ENCODE data around the gene MALSU1.

The MALSU1 gene

DNA sequence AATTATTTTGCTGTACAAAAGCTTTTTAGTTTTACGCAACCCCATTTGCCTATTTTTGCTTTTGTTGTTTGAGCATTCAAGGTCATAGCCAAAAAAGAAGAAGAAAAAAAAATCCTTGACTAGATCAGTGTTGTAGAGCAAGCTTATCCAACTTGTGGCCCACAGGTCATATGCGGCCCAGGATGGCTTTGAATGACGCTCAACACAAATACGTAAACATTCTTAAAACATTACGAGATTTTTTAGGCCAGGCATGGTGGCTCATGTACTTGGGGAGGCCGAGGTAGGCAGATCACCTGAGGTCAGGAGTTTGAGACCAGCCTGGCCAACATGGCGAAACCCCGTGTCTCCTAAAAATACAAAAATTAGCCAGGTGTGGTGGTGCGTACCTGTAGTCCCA lies 8.1 kb upstream of the MALSU1 start:
- Histone ChIP-seq H3K27ac (ENCODE audit: low read depth, low read length) (no peak overlapping the region), H3K4me1 (ENCODE audit: control insufficient read depth, low read depth, low read length) (no peaks in the 10 kb centered on the region)
- no CpG with 5 or more reads among the region's 9 CpGs for WGBS (ENCODE audit: extremely low coverage, insufficient coverage, low lambda C conversion rate)

DNA sequence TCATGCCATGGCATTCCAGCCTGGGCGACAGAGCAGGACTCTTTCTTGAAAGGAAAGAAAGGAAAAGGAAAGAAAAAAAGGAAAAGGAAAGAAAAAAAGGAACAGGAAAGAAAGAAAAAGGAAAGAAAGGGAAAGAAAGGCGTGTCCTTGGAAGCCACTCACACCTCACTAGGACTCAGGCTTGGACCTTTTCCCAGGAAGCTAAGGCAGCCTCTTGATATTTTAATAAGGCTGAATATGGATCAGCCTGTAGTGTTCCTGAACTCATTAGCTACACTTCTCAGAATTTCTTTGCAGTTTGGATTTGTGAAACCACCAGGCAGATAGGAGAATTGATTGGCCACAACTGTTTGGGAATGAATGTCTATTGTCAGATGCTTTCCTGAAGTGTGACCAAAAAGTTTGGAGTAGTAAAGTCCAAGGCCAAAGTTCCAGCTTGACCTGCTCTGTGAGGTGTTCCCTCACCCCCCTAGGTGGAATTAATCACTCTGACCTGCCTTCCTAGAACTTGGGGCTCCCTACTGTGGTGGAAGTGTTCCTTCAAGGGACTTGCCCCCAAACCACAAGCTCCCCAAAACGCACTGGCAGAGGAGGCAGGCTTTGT lies 7.1 kb upstream of the MALSU1 start:
- DNase-seq: no peak
- no peak overlapping the region for H3K27ac ChIP-seq (ENCODE audit: low read depth, low read length)

More for the DNA sequence above, 8.1 kb upstream of the MALSU1 start:
- H3K27me3 ChIP-seq (ENCODE audit: insufficient read depth, low read length, poor library complexity): no peaks in the 10 kb centered on the region
- no peak overlapping the region for H2AK5ac ChIP-seq (ENCODE audit: low read length)
- H3K18ac ChIP-seq (ENCODE audit: low read length): no peak overlapping the region
- no peak for DNase-seq
- no peak overlapping the region for H3K23ac ChIP-seq (ENCODE audit: low read length)
- H3K79me2 ChIP-seq (ENCODE audit: control insufficient read depth, insufficient read depth, low read length): no peaks in the 10 kb centered on the region
- H3K56ac ChIP-seq (ENCODE audit: low read length): no peak overlapping the region
- no peak overlapping the region for H2BK120ac ChIP-seq (ENCODE audit: low read depth, low read length)
- H4K8ac ChIP-seq (ENCODE audit: low read depth, low read length): no peak overlapping the region
- H3K4me2 ChIP-seq (ENCODE audit: low read length): no peak overlapping the region
- no peak overlapping the region for H3K4ac ChIP-seq (ENCODE audit: low read depth, low read length)
- H3K4me3 ChIP-seq (ENCODE audit: low read length): no peak overlapping the region
- no peak overlapping the region for H2BK5ac ChIP-seq (ENCODE audit: low read length)
- no peaks in the 10 kb centered on the region for H3K79me1 ChIP-seq (ENCODE audit: low read length)
- no peak overlapping the region for H4K5ac ChIP-seq (ENCODE audit: low read length)
- H2BK15ac ChIP-seq (replicated peaks; ENCODE audit: low read depth): no peak overlapping the region
- no peaks in the 10 kb centered on the region for H3K36me3 ChIP-seq (ENCODE audit: control insufficient read depth, insufficient read depth, low read length)
- no peak overlapping the region for H3K9ac ChIP-seq (ENCODE audit: low read length)

DNA sequence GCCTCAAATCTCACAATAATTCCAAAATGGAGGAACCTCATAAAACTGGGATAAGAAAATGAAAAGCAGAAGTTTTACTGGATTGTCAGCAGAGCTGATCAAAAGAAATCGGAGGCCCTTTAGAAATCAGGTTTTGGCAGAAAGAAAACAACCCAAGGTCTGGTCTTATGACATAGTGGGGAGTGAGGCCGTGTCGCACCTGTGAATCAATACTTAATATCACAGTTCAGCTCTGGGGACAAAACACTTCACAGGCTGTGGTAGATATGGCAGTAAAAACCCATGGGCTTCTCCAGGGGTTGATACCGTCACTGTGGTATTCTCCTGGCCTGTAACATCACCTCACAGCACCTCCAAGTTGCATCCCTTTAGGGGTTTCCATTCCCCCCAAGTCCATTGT lies 6.5 kb upstream of the MALSU1 start:
- H3K36me3 ChIP-seq (ENCODE audit: control insufficient read depth, insufficient read depth, low read length): no peaks in the 10 kb centered on the region
- no peak overlapping the region for H3K4me3 ChIP-seq (ENCODE audit: low read length)
- no peak overlapping the region for H2BK15ac ChIP-seq (replicated peaks; ENCODE audit: low read depth)
- H2AK5ac ChIP-seq (ENCODE audit: low read length): no peak overlapping the region
- H2BK120ac ChIP-seq (ENCODE audit: low read depth, low read length): no peak overlapping the region
- H3K9ac ChIP-seq (ENCODE audit: low read length): no peak overlapping the region
- no peak overlapping the region for H3K18ac ChIP-seq (ENCODE audit: low read length)
- H3K56ac ChIP-seq (ENCODE audit: low read length): no peak overlapping the region
- H3K79me1 ChIP-seq (ENCODE audit: low read length): no peaks in the 10 kb centered on the region
- H2BK5ac ChIP-seq (ENCODE audit: low read length): no peak overlapping the region
- H3K23ac ChIP-seq (ENCODE audit: low read length): no peak overlapping the region
- H3K27ac ChIP-seq (ENCODE audit: low read depth, low read length): no peak overlapping the region
- no peak overlapping the region for H4K8ac ChIP-seq (ENCODE audit: low read depth, low read length)
- H3K27me3 ChIP-seq (ENCODE audit: insufficient read depth, low read length, poor library complexity): no peaks in the 10 kb centered on the region
- H3K4me2 ChIP-seq (ENCODE audit: low read length): no peak overlapping the region
- no peaks in the 10 kb centered on the region for H3K79me2 ChIP-seq (ENCODE audit: control insufficient read depth, insufficient read depth, low read length)
- H4K5ac ChIP-seq (ENCODE audit: low read length): no peak overlapping the region
- no peak for DNase-seq
- no CpG with 5 or more reads among the region's 4 CpGs for WGBS (ENCODE audit: extremely low coverage, insufficient coverage, low lambda C conversion rate)
- no peak overlapping the region for H3K4ac ChIP-seq (ENCODE audit: low read depth, low read length)
- H3K4me1 ChIP-seq (ENCODE audit: control insufficient read depth, low read depth, low read length): no peaks in the 10 kb centered on the region

More for the DNA sequence above, 7.1 kb upstream of the MALSU1 start:
- Histone ChIP-seq H2BK5ac (ENCODE audit: low read length) (no peak overlapping the region), H3K23ac (ENCODE audit: low read length) (no peak overlapping the region), H3K4ac (ENCODE audit: low read depth, low read length) (no peak overlapping the region), H2BK15ac (replicated peaks; ENCODE audit: low read depth) (no peak overlapping the region), H3K27me3 (ENCODE audit: insufficient read depth, low read length, poor library complexity) (no peaks in the 10 kb centered on the region), H3K56ac (ENCODE audit: low read length) (no peak overlapping the region), H3K4me2 (ENCODE audit: low read length) (no peak overlapping the region), H3K79me1 (ENCODE audit: low read length) (no peaks in the 10 kb centered on the region), H3K4me3 (ENCODE audit: low read length) (no peak overlapping the region), H3K4me1 (ENCODE audit: control insufficient read depth, low read depth, low read length) (no peaks in the 10 kb centered on the region), H3K9ac (ENCODE audit: low read length) (no peak overlapping the region), H2AK5ac (ENCODE audit: low read length) (no peak overlapping the region), H3K79me2 (ENCODE audit: control insufficient read depth, insufficient read depth, low read length) (no peaks in the 10 kb centered on the region), H3K36me3 (ENCODE audit: control insufficient read depth, insufficient read depth, low read length) (no peaks in the 10 kb centered on the region), H4K5ac (ENCODE audit: low read length) (no peak overlapping the region), H3K18ac (ENCODE audit: low read length) (no peak overlapping the region), H2BK120ac (ENCODE audit: low read depth, low read length) (no peak overlapping the region), H4K8ac (ENCODE audit: low read depth, low read length) (no peak overlapping the region)
- no CpG with 5 or more reads among the region's 3 CpGs for WGBS (ENCODE audit: extremely low coverage, insufficient coverage, low lambda C conversion rate)

DNA sequence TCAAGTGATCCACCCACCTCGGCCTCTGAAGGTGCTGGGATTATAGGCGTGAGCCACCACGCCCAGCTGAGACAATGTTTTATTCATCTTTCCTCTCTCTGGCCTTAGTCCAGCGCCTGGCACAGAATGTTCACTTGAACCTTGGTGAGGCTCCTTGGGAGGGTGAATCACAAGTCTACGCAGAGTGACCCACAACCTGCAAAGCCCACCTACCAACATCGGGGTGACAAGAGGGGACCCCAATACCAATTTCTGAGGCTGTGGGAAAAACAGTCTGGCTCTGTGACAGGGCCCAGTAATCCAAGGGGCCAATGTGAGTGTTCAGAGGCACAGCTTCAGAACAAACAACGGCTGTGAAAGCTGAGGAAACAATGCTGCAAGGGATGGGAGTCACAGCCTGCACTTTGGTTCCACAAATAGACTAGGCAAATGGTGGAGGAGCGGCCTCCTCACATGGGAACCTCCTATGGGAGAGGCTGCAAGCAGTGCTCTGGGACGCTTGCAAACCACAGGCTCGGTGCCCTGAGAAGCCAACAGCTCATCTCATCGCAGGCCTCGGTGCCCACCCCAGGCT lies 5.6 kb upstream of the MALSU1 start:
- no CpG with 5 or more reads among the region's 12 CpGs for WGBS (ENCODE audit: extremely low coverage, insufficient coverage, low lambda C conversion rate)
- Histone ChIP-seq H3K27me3 (ENCODE audit: insufficient read depth, low read length, poor library complexity) (no peaks in the 10 kb centered on the region), H3K4ac (ENCODE audit: low read depth, low read length) (no peak overlapping the region), H3K18ac (ENCODE audit: low read length) (no peak overlapping the region), H2BK120ac (ENCODE audit: low read depth, low read length) (no peak overlapping the region), H3K4me1 (ENCODE audit: control insufficient read depth, low read depth, low read length) (no peaks in the 10 kb centered on the region), H2AK5ac (ENCODE audit: low read length) (no peak overlapping the region), H3K56ac (ENCODE audit: low read length) (no peak overlapping the region), H3K27ac (ENCODE audit: low read depth, low read length) (no peak overlapping the region), H4K5ac (ENCODE audit: low read length) (no peak overlapping the region), H3K4me2 (ENCODE audit: low read length) (no peak overlapping the region), H3K79me2 (ENCODE audit: control insufficient read depth, insufficient read depth, low read length) (no peaks in the 10 kb centered on the region), H2BK5ac (ENCODE audit: low read length) (no peak overlapping the region), H2BK15ac (replicated peaks; ENCODE audit: low read depth) (no peak overlapping the region), H4K8ac (ENCODE audit: low read depth, low read length) (no peak overlapping the region), H3K23ac (ENCODE audit: low read length) (no peak overlapping the region), H3K4me3 (ENCODE audit: low read length) (no peak overlapping the region), H3K36me3 (ENCODE audit: control insufficient read depth, insufficient read depth, low read length) (no peaks in the 10 kb centered on the region), H3K9ac (ENCODE audit: low read length) (no peak overlapping the region), H3K79me1 (ENCODE audit: low read length) (no peaks in the 10 kb centered on the region)
- no peak for DNase-seq

DNA sequence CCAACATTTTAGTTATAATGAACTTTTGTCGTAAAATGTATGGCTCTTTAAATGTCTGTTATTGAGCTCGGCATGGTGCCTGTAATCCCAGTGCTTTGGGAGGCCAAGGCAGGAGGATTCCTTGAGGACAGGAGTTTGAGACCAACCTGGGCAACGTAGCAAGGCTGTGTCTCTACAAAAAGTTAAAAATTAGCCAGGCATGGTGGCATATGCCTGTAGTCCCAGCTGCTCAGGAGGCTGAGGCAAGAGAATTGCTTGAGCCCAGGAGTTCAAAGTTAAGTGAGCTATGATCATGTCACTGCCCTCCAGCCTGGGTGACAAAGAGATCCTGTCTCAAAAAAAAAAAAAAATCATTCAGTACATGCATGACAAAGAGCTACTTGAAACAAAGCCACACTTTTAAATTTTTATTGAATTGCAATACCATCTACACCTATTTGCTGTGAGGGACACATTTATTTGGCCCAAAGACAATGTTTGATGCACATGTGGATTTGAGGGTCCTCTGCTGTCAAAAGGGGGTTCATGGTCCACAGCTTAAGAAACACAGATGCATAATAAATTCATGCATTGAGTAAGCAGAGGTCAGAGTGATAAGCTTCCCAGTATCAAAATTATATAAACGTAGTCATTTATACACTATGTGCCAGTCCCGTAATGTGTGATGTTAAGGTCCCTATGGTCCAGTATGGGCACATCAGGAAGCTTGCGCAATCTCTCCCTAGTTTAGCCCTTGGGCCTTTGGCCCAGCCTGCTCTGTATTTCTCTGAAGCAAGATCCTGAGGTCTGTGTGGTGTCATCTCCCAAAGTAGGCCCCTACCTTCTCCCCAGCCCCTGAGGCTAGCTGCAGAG lies 4.4 kb upstream of the MALSU1 start:
- Histone ChIP-seq H3K56ac (ENCODE audit: low read length) (no peak overlapping the region), H3K4ac (ENCODE audit: low read depth, low read length) (no peak overlapping the region), H3K27me3 (ENCODE audit: insufficient read depth, low read length, poor library complexity) (no peaks in the 10 kb centered on the region), H3K4me3 (ENCODE audit: low read length) (no peak overlapping the region), H3K27ac (ENCODE audit: low read depth, low read length) (no peak overlapping the region), H3K18ac (ENCODE audit: low read length) (no peak overlapping the region), H4K5ac (ENCODE audit: low read length) (no peak overlapping the region), H4K8ac (ENCODE audit: low read depth, low read length) (no peak overlapping the region), H2BK120ac (ENCODE audit: low read depth, low read length) (no peak overlapping the region), H3K79me2 (ENCODE audit: control insufficient read depth, insufficient read depth, low read length) (peaks cover 5% of the 10 kb centered on the region), H3K79me1 (ENCODE audit: low read length) (peaks cover 4% of the 10 kb centered on the region), H3K23ac (ENCODE audit: low read length) (no peak overlapping the region), H2BK15ac (replicated peaks; ENCODE audit: low read depth) (no peak overlapping the region), H3K4me1 (ENCODE audit: control insufficient read depth, low read depth, low read length) (no peaks in the 10 kb centered on the region), H3K4me2 (ENCODE audit: low read length) (no peak overlapping the region), H3K36me3 (ENCODE audit: control insufficient read depth, insufficient read depth, low read length) (no peaks in the 10 kb centered on the region), H3K9ac (ENCODE audit: low read length) (no peak overlapping the region), H2AK5ac (ENCODE audit: low read length) (no peak overlapping the region), H2BK5ac (ENCODE audit: low read length) (no peak overlapping the region)
- no CpG with 5 or more reads among the region's 6 CpGs for WGBS (ENCODE audit: extremely low coverage, insufficient coverage, low lambda C conversion rate)
- DNase-seq: peak; percentile 31
